ENCODE data around the gene RPA3.

Gene RPA3

DNA sequence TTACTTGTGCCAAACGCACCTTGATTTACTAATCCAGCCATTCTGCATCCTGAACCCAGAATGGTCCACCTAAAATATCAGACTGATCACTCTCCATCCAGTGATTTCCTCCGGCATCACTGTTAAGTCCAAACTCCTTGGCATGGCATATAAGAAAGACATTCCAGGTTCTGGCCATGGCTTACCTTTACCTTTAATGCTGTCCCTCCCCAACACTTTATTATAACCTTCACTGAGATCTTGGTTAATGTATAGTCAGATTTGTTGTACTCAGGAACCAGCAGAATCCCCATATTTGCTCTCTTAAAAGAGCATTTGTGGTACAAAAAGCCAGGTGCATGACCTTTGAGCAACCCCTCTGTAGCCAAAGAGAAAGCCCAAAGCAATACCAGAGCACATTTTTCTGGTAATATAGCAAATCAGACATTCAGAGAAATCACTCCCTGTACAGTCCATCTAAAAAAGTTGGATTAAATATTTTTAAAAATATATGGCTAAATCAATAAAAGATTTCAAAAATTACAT lies 67.7 kb downstream of the RPA3 start:
- DNase-seq, result no peak

DNA sequence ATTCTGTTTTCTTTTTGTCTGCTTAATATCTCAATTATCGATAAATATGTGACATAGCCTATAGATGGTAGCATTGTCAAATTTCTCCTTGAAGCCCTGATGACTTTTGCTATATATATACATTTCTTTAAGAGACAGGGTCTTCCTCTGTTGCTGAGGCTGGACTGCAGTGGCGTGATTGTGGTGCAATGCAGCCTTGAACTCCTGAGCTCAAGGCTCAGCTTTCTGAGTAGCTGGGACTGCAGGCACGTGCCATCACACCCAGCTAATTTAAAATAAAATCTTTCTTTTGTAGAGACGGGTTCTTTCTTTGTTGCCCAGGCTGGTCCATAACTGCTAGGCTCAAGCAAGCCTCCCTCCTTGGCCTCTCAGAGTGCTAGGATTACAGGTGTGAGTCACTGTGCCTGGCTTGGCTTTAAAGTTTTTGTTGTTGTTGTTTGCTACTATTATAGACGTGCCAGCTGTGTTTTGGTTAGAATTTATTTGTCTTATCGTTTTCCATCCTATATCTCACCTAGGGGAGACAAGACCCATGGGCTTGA lies 70.8 kb downstream of the RPA3 start:
- DNase-seq, result no peak

DNA sequence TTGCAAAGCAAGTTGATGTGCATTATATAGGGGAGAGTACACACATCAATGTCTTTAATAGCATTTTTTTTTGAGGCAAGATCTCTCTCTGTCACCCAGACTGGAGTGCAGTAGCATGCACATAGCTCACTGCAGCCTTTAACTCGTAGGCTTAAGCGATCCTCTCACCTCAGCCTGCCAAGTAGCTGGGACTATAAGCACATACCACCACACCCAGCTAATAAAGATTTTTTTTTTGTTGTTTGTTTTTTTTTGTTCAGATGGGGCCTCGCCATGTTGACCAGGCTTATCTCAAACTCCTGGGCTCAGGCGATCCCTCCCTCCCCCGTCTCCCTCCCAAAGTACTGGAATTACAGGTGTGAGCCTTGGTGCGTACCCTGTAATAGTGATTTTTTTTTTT lies 76.3 kb downstream of the RPA3 start:
- DNase-seq, result no peak

DNA sequence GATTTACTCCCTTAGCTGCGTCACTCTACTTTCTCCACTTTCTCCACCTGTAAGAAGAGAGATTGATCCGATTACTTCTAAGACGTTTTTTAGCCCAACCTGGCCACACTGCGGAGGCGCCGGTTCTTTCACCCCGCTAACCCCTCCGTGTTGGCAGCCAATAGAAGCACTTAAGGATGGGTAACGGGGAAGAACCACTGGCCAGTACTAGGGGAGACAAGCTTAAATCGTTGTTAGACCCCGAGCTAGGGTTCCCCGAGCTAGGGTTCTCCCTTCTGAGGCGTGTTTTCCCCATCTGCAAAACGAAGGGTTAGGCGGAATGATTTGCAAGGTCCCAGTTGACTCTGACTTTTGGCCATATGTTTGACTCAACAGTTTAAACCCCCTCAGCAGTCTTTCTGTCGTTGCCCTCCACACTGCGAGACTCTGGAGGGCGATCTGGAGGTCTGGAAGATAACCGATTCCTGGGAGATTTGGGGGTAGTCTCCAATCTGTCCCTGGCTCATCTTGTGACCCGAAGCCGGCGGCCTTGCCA lies 77.2 kb downstream of the RPA3 start:
- no peak for DNase-seq

DNA sequence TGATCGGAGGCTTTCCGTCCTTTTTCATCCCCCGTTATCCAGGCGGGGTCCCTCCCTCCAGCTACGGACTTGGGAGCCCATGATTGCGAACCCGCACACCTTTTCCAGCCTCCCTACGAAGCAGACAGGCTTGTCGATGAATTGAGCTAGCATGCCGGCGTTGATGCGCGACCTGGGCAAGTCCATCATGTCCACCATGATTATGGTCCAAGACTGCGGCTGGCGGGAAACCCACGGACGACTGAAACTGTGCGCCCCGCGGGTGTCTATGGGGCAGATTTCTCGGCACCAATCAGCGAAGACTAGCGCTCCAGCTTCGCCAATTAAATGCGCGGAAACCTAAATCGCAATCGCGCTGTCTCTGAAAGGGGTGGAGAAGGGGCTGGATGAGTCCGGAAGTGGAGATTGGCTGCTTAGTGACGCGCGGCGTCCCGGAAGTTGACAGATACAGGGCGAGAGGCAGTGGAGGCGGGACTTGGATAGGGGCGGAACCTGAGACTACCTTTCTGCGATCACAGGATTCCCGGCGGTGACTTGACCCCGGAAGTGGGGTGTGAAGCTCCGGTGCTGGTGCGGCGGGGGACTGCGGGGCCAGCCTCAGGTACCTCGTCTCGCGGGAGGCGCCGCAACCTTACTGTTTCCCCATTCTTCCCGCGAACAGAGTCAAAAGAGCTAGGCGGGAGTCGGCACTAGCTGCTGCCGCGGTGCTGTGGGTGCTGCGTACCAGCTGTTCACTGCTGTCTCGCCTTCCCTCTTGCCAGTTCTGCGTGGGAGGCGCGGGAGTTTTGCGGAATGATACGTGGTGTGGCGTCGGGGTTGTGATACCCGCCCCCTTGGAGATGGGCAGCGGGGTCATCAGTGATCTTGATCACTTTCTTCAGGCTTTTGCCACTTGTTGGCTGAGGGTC lies 77.9 kb downstream of the RPA3 start, which contains the start of gene UMAD1:
UMAD1 (plus strand) TSS at position 532 of the 908 bp plus-strand sequence. CDS start 32,620 bp downstream, outside the sequence.
- peak; percentile 100 for DNase-seq

DNA sequence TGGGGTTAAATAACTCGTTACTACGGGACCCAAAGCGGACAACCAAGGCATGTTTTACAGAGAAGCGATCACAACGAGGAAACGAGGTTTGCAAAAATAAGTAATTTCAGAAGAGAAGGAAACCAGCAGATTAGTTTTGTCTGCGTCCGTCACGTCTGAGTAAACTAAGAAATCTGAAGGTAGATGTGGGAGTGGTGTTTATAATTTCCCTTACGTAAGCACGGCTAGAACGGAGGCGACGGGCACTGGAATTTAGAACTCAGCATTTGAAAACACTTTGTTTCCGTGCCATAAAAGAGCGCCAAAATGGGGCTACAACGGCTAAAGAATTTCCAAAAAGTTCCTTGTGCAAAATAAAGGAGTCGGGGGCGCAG lies 78.6 kb downstream of the RPA3 start:
- DNase-seq, result no peak

DNA sequence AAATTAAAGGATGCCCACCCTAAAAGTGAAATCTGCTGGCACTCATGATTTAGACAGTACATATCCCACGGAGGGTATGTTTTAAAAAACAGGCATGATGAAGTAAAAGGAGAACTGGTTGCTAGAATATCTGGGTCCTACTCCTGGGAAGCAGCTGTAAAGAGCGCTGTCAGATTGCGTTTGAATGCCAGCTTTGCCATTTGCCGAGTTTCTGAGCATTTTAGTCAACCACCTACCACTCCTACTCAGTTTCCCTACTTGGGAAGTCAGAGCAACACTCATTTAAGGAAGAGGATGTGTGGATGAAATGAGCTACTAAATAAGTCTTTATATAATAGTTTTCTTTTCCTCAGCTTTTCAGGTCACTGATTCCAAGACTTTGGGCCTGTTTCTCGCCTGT lies 79.0 kb downstream of the RPA3 start:
- no peak for DNase-seq

DNA sequence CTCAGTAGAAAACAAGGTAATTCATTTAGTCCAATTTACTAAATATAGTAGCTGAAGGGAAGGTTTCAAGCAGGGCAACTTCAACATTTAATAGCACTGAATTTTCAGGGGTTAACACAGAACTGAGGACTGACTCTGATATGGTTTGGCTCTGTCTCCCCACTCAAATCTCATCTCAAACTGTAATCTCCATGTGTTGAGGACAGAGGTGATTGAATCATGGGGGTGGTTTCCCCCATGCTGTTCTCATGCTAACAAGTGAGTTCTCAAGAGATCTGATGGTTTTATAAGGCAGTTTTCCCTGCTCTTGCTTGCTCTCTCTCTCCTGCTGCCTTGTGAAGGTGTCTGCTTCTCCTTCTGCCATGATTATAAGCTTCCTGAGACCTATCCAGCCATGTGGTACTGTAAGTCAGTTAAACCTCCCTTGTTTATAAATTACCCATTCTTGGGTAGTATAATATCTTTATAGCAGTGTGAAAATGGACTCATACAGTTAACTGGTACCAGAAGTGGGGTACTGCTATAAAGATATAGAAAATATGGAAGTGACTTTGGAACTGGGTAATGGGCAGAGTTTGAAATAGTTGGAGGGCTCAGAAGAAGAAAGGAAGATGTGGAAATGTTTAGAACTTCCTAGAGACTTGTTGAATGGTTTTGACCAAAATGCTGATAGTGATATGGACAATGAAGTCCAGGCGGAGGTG lies 87.6 kb downstream of the RPA3 start:
- no peak for DNase-seq

DNA sequence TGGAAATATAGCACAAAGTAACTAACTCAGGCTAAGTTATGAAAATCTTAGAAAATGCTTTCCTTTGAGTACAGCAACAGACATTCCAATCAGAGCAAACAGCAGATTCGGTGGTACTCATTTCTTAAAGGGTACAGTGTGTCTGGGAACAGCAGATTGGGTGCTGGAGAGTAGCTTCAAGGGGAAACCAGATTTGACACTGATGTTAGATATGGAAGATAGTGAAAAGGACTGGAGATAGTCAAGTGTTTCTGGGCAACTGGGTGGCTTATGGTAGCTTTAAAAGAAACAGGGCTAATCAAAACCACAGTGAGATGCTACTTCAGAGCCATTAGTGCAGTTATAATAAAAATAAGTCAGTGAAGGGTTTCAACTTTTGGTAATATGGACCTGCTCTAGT lies 89.9 kb downstream of the RPA3 start:
- DNase-seq, result no peak

DNA sequence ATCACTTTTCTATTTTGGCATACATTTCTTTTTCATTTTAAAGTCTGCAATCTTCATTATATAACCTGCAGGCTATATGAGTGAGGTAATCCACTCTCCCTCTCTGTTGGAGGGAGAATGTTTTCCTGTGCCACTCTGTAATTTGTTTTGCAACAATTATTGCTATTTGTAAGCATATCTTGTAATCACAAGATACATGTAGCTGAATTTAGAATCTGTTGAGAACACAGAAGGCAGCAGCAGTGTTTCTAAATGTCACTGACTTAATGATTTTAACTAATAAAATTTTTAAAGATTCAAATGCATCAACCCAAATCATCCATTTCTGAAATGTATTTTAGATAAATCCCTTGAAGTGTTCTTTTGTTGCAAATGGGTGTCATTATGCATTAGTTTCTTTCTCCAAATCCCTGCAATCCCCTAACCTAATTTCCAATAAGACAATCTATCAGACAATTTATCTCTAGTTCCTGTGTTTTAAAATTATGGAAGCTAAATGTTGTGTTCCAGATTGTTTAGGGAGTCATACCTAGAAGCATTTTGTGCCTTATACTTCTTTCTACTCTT lies 97.7 kb downstream of the RPA3 start:
- DNase-seq, result no peak

DNA sequence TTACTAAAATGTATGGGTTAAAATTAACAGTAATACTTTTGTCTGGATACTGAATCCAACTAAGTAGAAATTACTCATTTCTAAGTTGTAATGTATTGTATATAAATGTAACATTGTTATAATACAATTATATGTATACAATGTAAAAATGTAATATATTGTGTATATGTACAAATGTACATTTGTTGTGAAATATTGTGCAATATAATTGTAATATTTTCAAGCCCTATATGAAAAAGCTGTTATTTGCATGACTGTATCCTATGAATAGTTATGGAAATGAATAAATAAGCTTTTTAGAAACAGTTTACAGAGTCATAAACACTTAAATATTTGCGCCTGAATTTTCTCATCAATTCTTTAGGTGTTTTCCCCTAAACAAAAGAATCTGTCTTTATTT lies 98.2 kb downstream of the RPA3 start:
- no peak for DNase-seq

DNA sequence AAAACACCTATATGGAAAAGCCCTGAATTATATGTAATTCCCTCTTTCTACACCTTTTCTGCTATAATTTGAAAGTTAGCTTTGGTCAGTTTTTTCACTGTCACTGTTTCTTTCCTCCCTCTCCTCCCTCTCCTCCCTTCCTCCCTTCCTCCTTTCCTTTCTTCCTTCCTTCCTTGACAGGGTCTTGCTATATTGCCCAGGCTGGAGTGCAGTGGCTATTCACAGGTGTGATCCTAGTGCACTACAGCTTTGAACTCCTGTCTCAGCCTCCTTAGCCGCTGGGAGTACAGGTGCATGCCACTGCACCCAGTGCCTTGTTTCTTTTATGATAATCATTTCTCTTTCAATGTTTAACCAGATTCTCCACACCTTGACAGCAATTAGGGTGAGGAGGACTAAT lies 100.0 kb downstream of the RPA3 start:
- no peak for DNase-seq

DNA sequence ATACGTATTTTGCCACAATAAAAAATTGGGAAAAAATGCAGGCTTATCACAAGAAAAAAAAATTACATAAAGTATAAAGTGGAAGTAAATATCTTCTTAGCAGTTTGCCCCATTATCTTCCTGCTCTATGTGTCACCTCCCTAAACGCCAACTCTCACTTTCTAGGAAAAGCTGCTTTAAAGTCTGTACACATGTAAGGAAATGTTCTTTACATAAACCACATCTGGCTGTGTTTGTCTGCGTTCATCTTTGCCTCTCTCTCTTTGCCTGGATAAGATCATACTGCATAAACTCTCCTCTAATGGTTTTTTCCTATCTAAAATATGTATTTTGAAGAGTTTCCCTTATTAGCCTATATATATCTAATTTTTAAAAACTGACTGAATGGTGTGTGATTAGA lies 100.9 kb downstream of the RPA3 start:
- no peak for DNase-seq

DNA sequence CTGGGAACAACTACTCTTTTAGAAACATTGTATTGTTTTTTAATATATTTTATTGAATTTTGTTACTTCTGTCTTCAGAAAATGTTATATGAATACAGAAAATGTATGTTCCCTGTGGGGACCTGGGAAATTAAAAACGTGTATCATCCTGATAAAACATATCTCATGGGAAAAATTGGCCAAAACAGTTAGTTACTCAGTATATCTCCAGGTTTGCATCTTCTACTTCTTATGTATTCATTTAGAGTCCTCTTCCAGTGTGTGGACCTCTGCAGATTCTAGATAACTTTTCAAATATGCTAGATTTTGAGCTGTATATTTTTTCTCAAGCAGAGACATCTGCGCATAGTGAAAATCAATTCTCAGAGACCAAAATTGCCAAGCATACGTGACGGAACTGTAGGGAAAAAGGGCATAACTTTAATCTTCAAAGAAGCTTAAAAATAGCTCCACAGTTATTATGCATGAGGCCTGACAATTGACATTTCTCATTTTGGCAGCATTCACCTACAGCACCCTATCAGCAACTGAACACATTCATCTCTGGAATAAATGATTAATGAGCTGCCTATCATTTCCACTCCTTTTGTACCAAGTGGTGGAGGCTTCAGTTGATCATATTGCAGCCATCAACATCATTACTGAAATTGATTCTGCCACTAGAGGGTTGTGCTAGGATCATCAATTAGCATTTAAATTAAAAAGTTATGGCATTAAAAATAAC lies 104.2 kb downstream of the RPA3 start:
- no peak for DNase-seq

DNA sequence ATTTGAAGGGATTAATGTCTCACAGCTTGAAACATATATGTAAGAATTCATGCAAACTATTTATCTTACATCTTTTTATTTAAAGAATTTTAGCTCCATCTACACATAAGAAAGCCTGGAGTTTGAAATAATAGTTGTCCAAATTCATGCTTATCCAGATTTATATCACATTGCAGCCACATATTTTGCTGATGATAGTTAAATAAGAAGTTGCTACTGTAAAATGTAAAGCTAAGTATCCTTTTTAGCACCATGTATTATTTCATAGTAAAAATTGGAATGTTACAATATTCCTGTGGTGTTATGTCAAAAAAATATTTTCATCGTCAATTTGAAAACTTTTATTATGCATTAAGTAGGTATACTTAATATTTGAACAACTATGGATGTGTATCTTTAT lies 105.2 kb downstream of the RPA3 start:
- no peak for DNase-seq

DNA sequence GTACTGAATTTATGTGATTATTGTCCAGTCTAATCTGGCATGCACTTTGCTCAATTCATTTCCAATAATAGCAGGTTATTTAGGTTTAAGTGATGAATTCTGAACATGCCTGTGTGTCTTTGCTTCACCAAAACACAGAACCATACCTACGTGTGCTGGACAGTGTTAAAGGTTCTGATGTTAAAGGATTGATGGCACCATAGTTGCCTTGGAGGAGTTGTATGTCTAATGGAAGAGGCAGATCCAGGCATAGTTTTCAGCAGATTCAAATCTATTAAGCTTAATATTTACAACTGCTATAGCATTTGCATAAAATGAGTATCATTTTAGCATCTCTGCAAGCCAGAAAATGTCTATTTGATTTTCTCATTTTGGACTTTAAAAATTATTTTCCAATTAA lies 105.9 kb downstream of the RPA3 start:
- no peak for DNase-seq

DNA sequence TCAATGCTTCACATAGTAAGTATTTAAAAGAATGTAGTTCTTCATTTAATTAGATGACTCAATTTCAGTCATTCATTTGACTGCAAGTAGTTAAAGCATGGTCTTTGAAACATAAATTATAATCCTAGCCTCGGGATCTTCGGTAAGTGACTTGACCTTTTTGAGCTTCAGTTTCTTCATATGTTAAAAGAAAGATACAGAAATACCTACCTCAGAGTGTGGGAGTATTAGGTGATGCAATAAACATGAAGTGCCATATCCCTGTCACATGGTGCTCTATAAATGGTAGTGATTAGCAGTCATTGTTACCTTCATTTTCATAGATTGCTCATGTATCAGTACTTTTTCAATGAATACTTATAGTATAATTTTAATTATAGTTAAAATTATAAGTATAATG lies 109.1 kb downstream of the RPA3 start:
- DNase-seq, result no peak

DNA sequence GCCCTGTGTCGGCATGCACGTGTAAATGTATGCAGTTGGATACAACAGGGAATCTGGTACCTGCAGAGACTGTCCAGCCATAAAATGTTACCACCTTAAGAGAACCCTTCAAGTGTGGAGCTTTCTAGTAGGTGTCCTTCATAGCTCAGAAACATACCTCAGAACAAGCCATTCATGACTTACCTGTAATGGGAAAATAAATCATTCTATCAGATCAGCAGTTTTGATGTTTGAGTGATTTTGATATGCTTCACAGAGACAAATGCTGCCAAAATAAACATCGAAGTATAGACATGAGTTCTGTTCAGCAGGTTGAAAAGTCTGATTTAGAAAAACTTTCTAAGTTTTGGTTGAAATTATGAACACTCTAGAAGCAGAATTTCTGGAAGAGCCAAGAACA lies 111.4 kb downstream of the RPA3 start:
- DNase-seq, result no peak

DNA sequence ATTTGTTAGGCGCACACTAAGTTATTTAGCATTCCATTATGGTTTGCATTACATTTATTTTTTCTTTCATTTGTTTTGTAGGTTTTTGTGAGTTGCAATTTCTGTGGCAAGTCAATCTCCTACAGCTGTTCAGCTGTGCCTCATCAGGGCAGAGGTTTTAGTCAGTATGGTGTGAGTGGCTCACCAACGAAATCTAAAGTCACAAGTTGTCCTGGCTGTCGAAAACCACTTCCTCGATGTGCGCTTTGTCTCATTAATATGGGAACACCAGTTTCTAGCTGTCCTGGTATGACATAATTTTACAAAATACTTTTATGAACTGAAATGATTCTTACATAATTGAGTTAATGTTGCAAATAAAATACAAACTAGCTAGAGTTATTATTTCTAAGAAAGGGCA lies 122.2 kb downstream of the RPA3 start:
- DNase-seq, result no peak

DNA sequence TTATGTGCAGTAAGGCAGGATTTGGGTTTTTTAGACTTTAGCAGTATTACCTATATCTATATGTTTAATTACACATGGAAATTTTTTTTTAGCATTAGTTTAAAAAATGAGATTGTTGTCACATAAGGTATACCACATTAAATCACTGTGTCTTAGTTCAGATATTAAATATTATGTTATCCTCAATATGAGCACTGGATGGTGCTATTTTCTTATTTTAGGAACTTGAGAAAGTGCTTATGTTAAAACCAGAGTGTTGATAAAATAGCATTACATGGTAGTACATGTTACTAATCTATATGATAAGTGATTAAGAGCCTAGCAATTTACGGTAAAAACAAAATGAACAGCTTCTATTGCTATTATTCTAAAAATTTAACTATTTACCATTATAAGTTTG lies 123.0 kb downstream of the RPA3 start:
- DNase-seq, result peak; percentile 20
